NCI-H2196 treated with DMSO at 0.1 percent for 48 hours (cell line): Measurements from ENCODE around the gene OXSM.
A peak's percentile ranks its signal among the peaks of the same experiment; 100 is the strongest.

Experiments used
- DNase-seq: peaks from one replicate; lab custom pipeline; 2025; ENCODE audit not compliant: unreplicated experiment; lab: John Stamatoyannopoulos, UW

The OXSM gene

GRCh38 chr3:25789596-25790556, at the start of gene OXSM:
OXSM (plus strand) TSS chr3:25790090; CDS start chr3:25791021, 931 bp downstream.
- DNase-seq = peak; percentile 5

- DNase-seq = no peak
These were observed 45.4 kb upstream of the OXSM start for GRCh38 chr3:25744470-25744869.

GRCh38 chr3:25747033-25747432, 42.9 kb upstream of the OXSM start:
- DNase-seq = no peak

GRCh38 chr3:25748189-25748588, 41.7 kb upstream of the OXSM start:
- no peak for DNase-seq

GRCh38 chr3:25749031-25749581, 40.8 kb upstream of the OXSM start:
- DNase-seq = no peak

- no peak for DNase-seq
These were observed 38.8 kb upstream of the OXSM start for GRCh38 chr3:25751048-25751447.

- no peak for DNase-seq
These were observed 38.2 kb upstream of the OXSM start for GRCh38 chr3:25751725-25752124.

- DNase-seq = no peak
These were observed 21.0 kb upstream of the OXSM start for GRCh38 chr3:25768851-25769250.

GRCh38 chr3:25775936-25776335, 14.0 kb upstream of the OXSM start:
- DNase-seq = no peak

- DNase-seq = no peak
These were observed 9.3 kb upstream of the OXSM start for GRCh38 chr3:25780618-25781017.

GRCh38 chr3:25781145-25781757, 8.6 kb upstream of the OXSM start:
- DNase-seq = no peak

GRCh38 chr3:25781758-25782594, 7.9 kb upstream of the OXSM start:
- DNase-seq = no peak

GRCh38 chr3:25782636-25782937, 7.3 kb upstream of the OXSM start:
- DNase-seq = no peak

- peak; percentile 24 for DNase-seq
These were observed 6.8 kb upstream of the OXSM start, which contains the start of gene NGLY1 for GRCh38 chr3:25782938-25783660. NGLY1 (minus strand) TSS chr3:25783443; CDS start chr3:25783390, 53 bp downstream.

- DNase-seq = no peak
These were observed 6.0 kb upstream of the OXSM start for GRCh38 chr3:25783661-25784512.

GRCh38 chr3:25784971-25785370, 4.9 kb upstream of the OXSM start:
- no peak for DNase-seq

- no peak for DNase-seq
These were observed 4.1 kb upstream of the OXSM start for GRCh38 chr3:25785826-25786225.

GRCh38 chr3:25787689-25788088, 2.2 kb upstream of the OXSM start:
- no peak for DNase-seq

GRCh38 chr3:25789209-25789595, 688 bp upstream of the OXSM start:
- DNase-seq = no peak

GRCh38 chr3:25801786-25802185, 11.9 kb downstream of the OXSM start:
- DNase-seq = no peak
